ENCODE measurements around the gene CETN1.

- TF ChIP-seq MAX (CRISPR knock-in tag; IDR thresholded peaks at IDR 0.05), result no peak
- no peak for TF ChIP-seq CTCF (IDR thresholded peaks at IDR 0.05)
- no peak for TF ChIP-seq TP53 (CRISPR knock-in tag; IDR thresholded peaks at IDR 0.05)
- no peak for TF ChIP-seq SP1 (CRISPR knock-in tag; conservative IDR thresholded peaks at IDR 0.05)
- no peak for TF ChIP-seq CREM (CRISPR knock-in tag; IDR thresholded peaks at IDR 0.05)
- TF ChIP-seq IRF1 (CRISPR knock-in tag; IDR thresholded peaks at IDR 0.05), result no peak
- TF ChIP-seq PREB (CRISPR knock-in tag; IDR thresholded peaks at IDR 0.05; ENCODE audit: borderline replicate concordance), result no peak
- no peak for TF ChIP-seq E2F4 (CRISPR knock-in tag; IDR thresholded peaks at IDR 0.05; ENCODE audit: borderline replicate concordance, low read depth)
- no peak for TF ChIP-seq E2F1 (CRISPR knock-in tag; IDR thresholded peaks at IDR 0.05)
Observed at GRCh38 chr18:567122-567521, 13.1 kb upstream of the CETN1 start.

Data from WTC11 (cell line).